ENCODE data around the gene EDN2. TPM values are rescaled to one million over a fixed set of nuclear protein-coding genes. Genes with fewer than 3 reads are reported as not detected.

EDN2 gene
- polyA plus RNA-seq, 4 donors = 1.1 to 5.3 (median 2.5) TPM

DNA sequence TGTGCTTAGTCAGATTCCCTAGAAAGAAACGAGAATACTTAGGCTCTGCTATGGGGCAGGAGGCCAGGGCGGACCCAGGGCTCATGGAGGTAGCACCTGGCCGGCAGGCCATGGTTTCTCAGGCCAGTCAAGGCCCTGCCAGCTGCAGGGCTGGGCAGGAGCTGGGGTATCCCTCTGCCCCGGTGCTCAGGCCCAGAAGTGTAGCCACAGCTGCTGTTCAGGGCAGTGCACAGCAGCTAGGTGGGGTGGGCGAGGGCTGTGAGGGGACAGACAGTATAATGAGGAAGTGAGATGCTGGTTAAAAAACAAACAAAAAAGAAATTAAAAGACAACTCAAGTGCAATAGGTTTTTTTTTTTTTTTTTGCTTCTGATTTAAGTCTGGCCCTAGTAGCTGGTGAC lies 34.0 kb upstream of the EDN2 start:
- no peak for DNase-seq (ENCODE audit: low read depth in 4 of 4, low spot score in 3 of 4)

- DNase-seq (ENCODE audit: low read depth in 4 of 4, low spot score in 3 of 4) = no peak
Observed at GRCh38 chr1:41517062-41517438, 32.6 kb upstream of the EDN2 start.

- peak; percentile 85 to 96 (median 87) for DNase-seq (ENCODE audit: low read depth in 4 of 4, low spot score in 3 of 4)
Observed at GRCh38 chr1:41516168-41517061, 31.9 kb upstream of the EDN2 start.

- DNase-seq (ENCODE audit: low read depth in 4 of 4, low spot score in 3 of 4) = no peak
Observed at GRCh38 chr1:41515778-41516167, 31.3 kb upstream of the EDN2 start.

DNA sequence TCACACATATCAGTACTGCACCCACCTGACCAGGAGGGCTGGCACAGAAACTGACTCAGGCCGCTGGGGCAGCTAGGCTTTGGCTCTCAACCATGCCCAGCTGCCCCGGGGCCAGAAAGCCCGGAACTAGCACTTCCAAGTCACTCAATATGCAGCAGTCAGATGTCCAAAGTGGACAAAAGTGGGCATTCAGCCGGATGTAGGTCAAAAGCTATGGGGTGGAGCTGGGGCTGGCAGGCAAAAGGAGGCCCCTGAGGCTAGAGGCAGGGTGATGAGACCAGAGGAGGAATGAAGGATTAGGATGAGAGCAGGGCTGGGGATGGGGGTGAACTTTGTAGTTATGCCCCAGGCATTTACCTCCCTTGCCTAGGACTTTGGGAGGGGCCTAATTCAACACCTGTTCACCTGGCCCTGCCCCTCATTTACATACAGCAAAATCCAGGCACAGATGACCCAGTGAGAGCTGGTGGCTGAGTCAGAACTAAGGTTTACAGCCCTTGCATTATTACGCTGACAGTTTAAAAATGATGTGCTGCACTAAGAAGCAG lies 30.7 kb upstream of the EDN2 start:
- no peak for DNase-seq (ENCODE audit: low read depth in 4 of 4, low spot score in 3 of 4)

GRCh38 chr1:41514381-41514780 lies 29.9 kb upstream of the EDN2 start:
- no peak for DNase-seq (ENCODE audit: low read depth in 4 of 4, low spot score in 3 of 4)

DNA sequence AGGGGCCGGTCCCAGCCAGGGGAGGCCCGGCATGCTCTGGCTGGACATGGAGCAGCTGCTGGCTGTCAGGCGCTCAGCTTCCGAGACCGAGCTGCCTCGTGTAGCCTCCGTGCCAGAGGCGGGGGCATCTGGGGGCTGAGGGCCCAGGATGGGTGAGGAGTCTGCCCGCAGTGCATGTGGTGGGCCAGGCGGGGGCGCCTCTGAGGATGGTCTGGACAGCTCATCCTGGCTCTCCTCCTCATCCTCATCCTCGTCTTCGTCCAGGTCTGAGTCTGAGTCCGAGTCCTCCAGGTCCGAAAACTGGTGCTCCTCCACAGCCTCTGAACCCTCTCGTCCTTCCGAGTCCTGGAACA lies 28.9 kb upstream of the EDN2 start:
- DNase-seq (ENCODE audit: low read depth in 4 of 4, low spot score in 3 of 4) = no peak

DNA sequence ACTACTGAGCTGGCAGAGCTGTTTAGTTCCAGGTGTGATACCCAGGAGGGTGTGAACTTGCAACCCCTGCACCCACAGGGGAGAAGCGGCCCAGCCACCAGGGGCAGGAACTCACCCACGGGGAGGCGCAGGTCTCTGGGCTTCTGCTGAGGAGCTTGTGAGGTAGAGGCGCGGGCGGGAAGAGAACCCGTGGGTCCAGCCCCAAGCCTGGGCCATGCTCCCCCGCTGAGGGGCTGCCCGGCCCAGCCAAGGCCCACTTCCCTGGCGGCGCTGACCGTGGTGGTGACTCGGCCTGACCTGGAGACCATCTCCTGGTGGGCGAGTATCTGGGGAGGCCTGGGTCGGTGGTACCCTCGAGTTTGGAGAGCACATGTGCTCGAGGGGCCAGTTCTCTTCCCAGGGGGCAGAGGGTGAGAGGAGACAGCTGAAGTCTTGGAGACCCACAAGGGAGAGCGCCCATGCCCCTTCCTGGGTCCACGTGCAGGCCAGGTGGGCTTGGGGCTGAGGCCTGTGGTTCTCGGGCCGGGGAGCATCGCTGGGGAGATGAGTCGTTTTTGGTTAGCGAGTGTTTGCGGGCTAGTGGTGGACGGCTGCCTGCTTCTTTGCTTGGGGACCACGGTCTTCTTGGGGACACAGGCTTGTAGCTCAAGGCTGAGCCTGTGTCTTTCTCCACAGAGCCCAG lies 28.4 kb upstream of the EDN2 start:
- no peak for DNase-seq (ENCODE audit: low read depth in 4 of 4, low spot score in 3 of 4)

- no peak for DNase-seq (ENCODE audit: low read depth in 4 of 4, low spot score in 3 of 4)
Observed at GRCh38 chr1:41511239-41511540, 26.7 kb upstream of the EDN2 start.

DNA sequence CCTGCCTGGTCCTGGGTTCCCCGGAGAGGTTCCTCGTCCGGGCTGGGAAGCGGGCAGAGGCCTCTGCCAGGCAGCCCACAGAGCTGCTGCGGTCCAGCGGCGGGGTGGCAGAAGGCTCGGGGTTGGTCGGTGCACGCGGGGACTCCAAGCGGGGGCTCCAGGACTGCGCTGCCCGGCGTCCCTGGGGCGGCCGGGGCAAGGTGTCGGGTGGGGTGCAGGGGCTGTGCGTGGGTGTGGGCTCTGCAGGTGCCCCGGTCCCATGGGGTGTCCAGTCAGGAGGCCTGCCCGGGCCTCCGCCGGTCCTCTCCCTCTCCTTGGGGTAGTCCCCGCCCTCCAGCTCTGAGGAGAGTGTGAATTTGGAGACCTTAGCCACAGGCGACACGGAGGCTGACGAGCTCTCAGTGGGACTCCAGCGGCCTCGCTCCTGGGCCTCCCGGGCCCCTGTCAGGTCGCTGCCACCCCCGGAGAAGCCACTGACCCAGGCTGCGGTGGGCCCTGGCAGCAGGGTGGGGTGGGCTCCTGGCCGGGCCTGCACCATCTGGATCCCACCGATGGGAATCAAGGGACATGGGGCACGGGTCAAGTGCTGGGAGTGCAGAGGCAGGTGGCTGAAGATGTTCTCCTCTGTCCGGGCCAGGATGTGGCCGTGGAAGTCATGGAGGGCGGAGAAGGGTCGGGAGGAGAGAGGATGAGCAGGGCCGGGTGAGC lies 26.2 kb upstream of the EDN2 start:
- DNase-seq (ENCODE audit: low read depth in 4 of 4, low spot score in 3 of 4) = no peak

DNA sequence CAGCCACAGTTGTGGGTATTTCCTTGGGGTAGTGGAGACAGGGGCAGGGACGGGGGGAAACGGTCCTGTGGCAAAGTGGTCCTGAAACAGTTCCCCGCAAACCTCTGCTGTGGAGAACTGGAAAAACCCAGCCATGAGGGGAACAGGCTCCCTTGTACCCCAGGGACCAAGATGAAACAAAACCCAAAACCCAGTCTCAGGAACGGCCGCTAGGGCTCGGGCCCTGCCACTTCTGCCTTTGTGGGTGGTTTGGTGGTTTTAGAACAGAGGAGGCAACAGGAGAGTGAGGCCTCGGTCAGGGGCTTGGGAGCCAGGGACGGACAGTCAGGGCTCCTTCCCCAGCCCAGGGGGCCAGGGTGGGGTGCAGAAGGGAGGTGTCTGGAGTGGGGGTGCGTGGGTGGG lies 24.8 kb upstream of the EDN2 start:
- no peak for DNase-seq (ENCODE audit: low read depth in 4 of 4, low spot score in 3 of 4)

GRCh38 chr1:41508290-41508689 lies 23.8 kb upstream of the EDN2 start:
- no peak for DNase-seq (ENCODE audit: low read depth in 4 of 4, low spot score in 3 of 4)

GRCh38 chr1:41507836-41508235 lies 23.4 kb upstream of the EDN2 start:
- DNase-seq (ENCODE audit: low read depth in 4 of 4, low spot score in 3 of 4) = no peak

DNA sequence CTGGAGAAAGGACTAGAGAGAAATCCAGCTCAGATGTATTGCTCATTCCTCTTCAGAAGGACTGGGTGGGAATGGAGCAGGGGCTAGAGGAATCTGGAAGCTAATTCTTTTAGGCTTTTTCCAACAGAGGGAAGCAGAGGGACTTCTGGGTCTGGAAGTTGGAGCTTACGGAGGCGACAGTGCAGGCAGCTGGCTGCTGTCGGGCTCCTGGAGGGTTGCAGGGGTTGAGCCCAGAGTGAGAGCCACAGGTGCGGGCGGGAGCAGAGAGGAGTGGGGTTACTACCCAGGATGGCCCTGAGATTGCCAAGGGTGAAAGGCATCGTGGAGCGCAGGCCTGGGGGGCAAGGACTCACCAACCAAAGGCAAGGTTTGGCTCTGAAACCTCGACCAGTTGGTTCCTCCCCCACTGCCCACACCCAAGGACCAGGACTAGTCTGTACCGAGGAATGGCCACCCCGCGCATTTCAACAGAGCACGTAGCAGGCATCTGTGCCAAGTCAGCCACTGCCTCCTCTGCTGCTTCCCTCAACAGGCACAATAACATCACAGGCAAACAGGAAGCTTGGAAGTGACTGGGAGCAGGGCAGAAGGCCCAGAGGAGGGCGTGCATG lies 22.7 kb upstream of the EDN2 start:
- DNase-seq (ENCODE audit: low read depth in 4 of 4, low spot score in 3 of 4) = no peak

- DNase-seq (ENCODE audit: low read depth in 4 of 4, low spot score in 3 of 4) = no peak
Observed at GRCh38 chr1:41504114-41505035, 19.9 kb upstream of the EDN2 start.

DNA sequence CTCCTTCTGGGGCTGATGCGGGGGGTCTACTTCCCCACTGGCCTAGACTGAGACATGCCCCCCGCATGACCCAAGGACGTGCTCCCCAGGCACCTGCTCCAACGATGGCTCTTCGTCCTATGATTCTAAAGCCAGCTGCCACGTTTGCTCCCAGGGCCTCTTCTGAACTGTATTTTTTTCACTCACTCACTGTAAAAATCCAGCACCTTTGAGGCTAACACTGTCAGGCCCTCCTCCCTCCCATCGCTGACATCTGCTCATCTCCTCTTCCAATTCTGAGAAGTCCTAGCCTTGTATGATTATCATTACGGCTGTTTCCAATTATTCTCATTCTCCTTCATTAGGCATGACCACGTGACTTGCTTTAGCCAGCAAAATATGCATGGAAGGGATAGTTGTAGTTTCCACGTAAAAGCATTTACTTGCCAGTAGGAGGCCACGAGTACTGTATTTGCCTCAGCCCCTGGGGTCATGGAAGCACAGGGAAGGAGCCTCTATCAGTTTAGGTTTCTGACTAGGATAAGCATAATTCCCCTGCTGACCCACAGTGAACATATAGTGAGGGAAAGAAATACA lies 19.1 kb upstream of the EDN2 start:
- DNase-seq (ENCODE audit: low read depth in 4 of 4, low spot score in 3 of 4) = no peak

DNA sequence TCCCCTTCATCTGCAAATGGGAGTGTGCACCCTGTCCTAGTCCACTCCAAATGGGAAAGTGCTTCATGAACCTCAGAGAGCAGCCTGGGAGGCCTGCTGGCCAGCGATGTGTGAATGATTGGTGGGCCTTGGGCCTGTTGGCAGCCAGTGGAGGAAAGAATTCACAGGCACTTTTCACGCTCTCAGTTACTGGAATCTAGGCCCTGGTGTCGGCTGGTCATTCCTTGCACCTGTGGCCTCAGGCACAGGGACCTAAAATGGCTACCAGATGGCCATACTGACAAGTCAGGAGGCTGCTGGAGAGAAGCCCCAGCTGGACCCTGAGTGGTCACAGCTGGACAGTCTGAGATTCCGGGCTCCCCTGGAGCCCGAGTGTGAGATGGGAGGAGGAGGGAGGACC lies 18.4 kb upstream of the EDN2 start:
- no peak for DNase-seq (ENCODE audit: low read depth in 4 of 4, low spot score in 3 of 4)

- no peak for DNase-seq (ENCODE audit: low read depth in 4 of 4, low spot score in 3 of 4)
Observed at GRCh38 chr1:41501581-41501980, 17.1 kb upstream of the EDN2 start.

DNA sequence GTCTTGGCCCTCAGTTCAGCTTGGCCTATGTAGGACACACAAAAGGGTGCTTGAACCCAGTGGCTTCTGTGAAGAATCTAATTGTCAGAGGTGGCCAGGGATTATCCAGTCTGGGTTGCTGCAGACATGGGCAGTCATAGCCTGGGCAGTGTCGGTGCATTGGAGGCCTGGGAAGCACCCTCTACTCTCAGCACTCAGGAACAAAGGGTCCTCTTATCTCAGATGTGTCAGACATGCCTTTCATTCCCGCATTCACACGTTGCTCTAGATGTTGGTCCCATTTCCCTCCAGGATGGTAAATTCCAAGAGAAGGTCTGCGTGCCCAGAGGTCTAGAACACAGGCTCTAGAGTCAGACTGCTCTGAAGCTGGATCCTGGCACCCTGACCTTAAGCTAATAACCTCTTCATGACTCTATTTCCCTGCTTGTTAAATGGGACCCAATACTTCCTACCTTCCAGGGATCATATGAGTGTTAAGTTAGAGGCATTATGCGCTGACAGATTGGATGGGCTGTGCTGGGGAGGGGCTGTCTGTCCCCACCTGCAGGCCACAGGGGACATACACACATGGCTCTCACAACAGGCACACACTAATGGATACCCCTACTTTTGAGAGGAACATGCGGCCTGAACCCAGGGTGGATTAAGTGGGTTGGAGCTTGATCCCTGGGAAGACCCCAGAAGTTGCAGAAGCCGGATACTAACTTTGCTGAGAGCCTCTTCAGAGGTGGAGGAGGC lies 16.5 kb upstream of the EDN2 start:
- DNase-seq (ENCODE audit: low read depth in 4 of 4, low spot score in 3 of 4) = no peak
